H9 (cell line): ENCODE measurements around the gene ADGRG2. TPM values are rescaled to one million over a fixed set of nuclear protein-coding genes. Genes with fewer than 3 reads are reported as not detected.

Experiments used
- DNase-seq: peaks from one replicate; pipeline ENCODE4 v3.0.0-alpha.2; 2017
- H2AFZ ChIP-seq: one replicate; pipeline ENCODE4 v1.6.1; 2013; ENCODE audit warnings: mild to moderate bottlenecking, low read length, control low read depth, moderate library complexity
- H2AK5ac ChIP-seq: 2 replicates; pipeline ENCODE4 v1.6.1; 2013; ENCODE audit warnings: low read length, control low read depth, mixed read lengths; ENCODE audit not compliant: insufficient read length
- H2BK120ac ChIP-seq: one replicate; pipeline ENCODE4 v1.6.1; 2013; ENCODE audit warnings: low read depth, mild to moderate bottlenecking, low read length, control low read depth, inconsistent platforms; ENCODE audit not compliant: poor library complexity, severe bottlenecking
- H2BK12ac ChIP-seq: 2 replicates; pipeline ENCODE4 v1.6.1; 2013; ENCODE audit warnings: low read length, control low read depth, mixed read lengths, low read depth; ENCODE audit not compliant: insufficient read length
- H2BK15ac ChIP-seq: 2 replicates; pipeline ENCODE4 v1.6.1; 2013; ENCODE audit warnings: low read depth, low read length, control low read depth
- H2BK20ac ChIP-seq: one replicate; pipeline ENCODE4 v1.6.1; 2013; ENCODE audit warnings: low read depth, mild to moderate bottlenecking, low read length, control low read depth, inconsistent platforms; ENCODE audit not compliant: poor library complexity, severe bottlenecking
- H2BK5ac ChIP-seq: 2 replicates; pipeline ENCODE4 v1.6.1; 2013; ENCODE audit warnings: low read length, control low read depth, mixed read lengths; ENCODE audit not compliant: insufficient read length
- H3K14ac ChIP-seq: 2 replicates; pipeline ENCODE4 v1.6.1; 2013; ENCODE audit warnings: low read length, control low read depth; ENCODE audit not compliant: insufficient read depth
- H3K18ac ChIP-seq: 2 replicates; pipeline ENCODE4 v1.6.1; 2013; ENCODE audit warnings: low read depth, mild to moderate bottlenecking, mixed read lengths, low read length, control low read depth; ENCODE audit not compliant: insufficient read length
- H3K23ac ChIP-seq: 2 replicates; pipeline ENCODE4 v1.6.1; 2013; ENCODE audit warnings: low read length, control low read depth, mixed read lengths, low read depth; ENCODE audit not compliant: insufficient read length
- H3K23me2 ChIP-seq: 2 replicates; pipeline ENCODE4 v1.6.1; 2013; ENCODE audit warnings: low read depth, mild to moderate bottlenecking, mixed read lengths, low read length, control low read depth; ENCODE audit not compliant: insufficient read length, poor library complexity, severe bottlenecking
- H3K27ac ChIP-seq: 2 replicates; pipeline ENCODE4 v1.5.1; 2013; ENCODE audit warnings: low read length, control low read depth, mixed read lengths, low read depth; ENCODE audit not compliant: insufficient read length
- H3K27me3 ChIP-seq: 2 replicates; pipeline ENCODE4 v1.6.1; 2013; ENCODE audit warnings: low read length, control low read depth, inconsistent platforms; ENCODE audit not compliant: insufficient read depth
- H3K4ac ChIP-seq: 2 replicates; pipeline ENCODE4 v1.6.1; 2013; ENCODE audit warnings: low read depth, mild to moderate bottlenecking, control low read depth, inconsistent platforms, low read length, moderate library complexity
- H3K4me1 ChIP-seq: 2 replicates; pipeline ENCODE4 v1.6.1; 2013; ENCODE audit warnings: low read length, control low read depth, inconsistent platforms; ENCODE audit not compliant: insufficient read depth
- H3K4me2 ChIP-seq: 2 replicates; pipeline ENCODE4 v1.6.1; 2013; ENCODE audit warnings: low read length, control low read depth, mixed read lengths; ENCODE audit not compliant: insufficient read length, insufficient read depth
- H3K56ac ChIP-seq: 2 replicates; pipeline ENCODE4 v1.6.1; 2013; ENCODE audit warnings: low read depth, mild to moderate bottlenecking, mixed read lengths, low read length, control low read depth; ENCODE audit not compliant: insufficient read length
- H3K79me1 ChIP-seq: 2 replicates; pipeline ENCODE4 v1.6.1; 2013; ENCODE audit warnings: low read depth, mild to moderate bottlenecking, moderate library complexity, low read length, control low read depth, inconsistent platforms; ENCODE audit not compliant: insufficient read depth, poor library complexity, severe bottlenecking
- H3K79me2 ChIP-seq: 2 replicates; pipeline ENCODE4 v1.6.1; 2013; ENCODE audit warnings: low read length, control low read depth, inconsistent platforms; ENCODE audit not compliant: insufficient read depth
- H3K9ac ChIP-seq: 2 replicates; pipeline ENCODE4 v1.6.1; 2013; ENCODE audit warnings: low read length, control low read depth, mixed read lengths; ENCODE audit not compliant: insufficient read length; ENCODE audit errors: extremely low read depth
- H3K9me3 ChIP-seq: one replicate; pipeline ENCODE4 v1.6.1; 2013; ENCODE audit warnings: low read depth, low read length, inconsistent platforms; ENCODE audit not compliant: control insufficient read depth
- H3T11ph ChIP-seq: one replicate; pipeline ENCODE4 v1.6.1; 2013; ENCODE audit warnings: mild to moderate bottlenecking, low read length, control low read depth, inconsistent platforms
- H4K20me1 ChIP-seq: one replicate; pipeline ENCODE4 v1.6.1; 2013; ENCODE audit not compliant: control insufficient read depth, insufficient read length, insufficient read depth
- H4K5ac ChIP-seq: 2 replicates; pipeline ENCODE4 v1.6.1; 2013; ENCODE audit warnings: low read depth, mild to moderate bottlenecking, mixed read lengths, low read length, control low read depth; ENCODE audit not compliant: insufficient read length
- H4K8ac ChIP-seq: replicated peaks from 2 replicates; pipeline ENCODE4 v1.6.1; 2013; ENCODE audit warnings: low read length, control low read depth, mixed read lengths, low read depth; ENCODE audit not compliant: insufficient read length
- H4K91ac ChIP-seq: 2 replicates; pipeline ENCODE4 v1.6.1; 2013; ENCODE audit warnings: low read depth, mild to moderate bottlenecking, moderate library complexity, mixed read lengths, low read length, control low read depth; ENCODE audit not compliant: insufficient read length
- H3K27ac Mint-ChIP-seq, 3 experiments: 2 replicates in 2 of 3; 3 replicates in 1 of 3; pipeline ENCODE4 v1.8.0; 2020 to 2021; ENCODE audit warnings: mixed read lengths in 3 of 3, mild to moderate bottlenecking in 1 of 3, moderate library complexity in 1 of 3
- H3K27me3 Mint-ChIP-seq: 2 replicates; pipeline ENCODE4 v1.8.0; 2021; ENCODE audit warnings: low read depth, mild to moderate bottlenecking, moderate library complexity, mixed read lengths
- H3K36me3 Mint-ChIP-seq, 3 experiments: 2 replicates in 2 of 3; 3 replicates in 1 of 3; pipeline ENCODE4 v1.8.0; 2020 to 2021; ENCODE audit warnings: low read depth in 3 of 3, mixed read lengths in 3 of 3; ENCODE audit not compliant: insufficient read depth in 1 of 3
- H3K4me1 Mint-ChIP-seq, 2 experiments: 2 replicates each; pipeline ENCODE4 v1.8.0; 2020; ENCODE audit warnings: mixed read lengths in 2 of 2
- H3K4me3 Mint-ChIP-seq, 2 experiments: 2 replicates in 1 of 2; 3 replicates in 1 of 2; pipeline ENCODE4 v1.8.0; 2020 to 2021; ENCODE audit warnings: mild to moderate bottlenecking in 2 of 2, mixed read lengths in 2 of 2, moderate library complexity in 1 of 2
- H3K9me3 Mint-ChIP-seq, 2 experiments: 2 replicates in 1 of 2; 3 replicates in 1 of 2; pipeline ENCODE4 v1.8.0; 2020; ENCODE audit warnings: mild to moderate bottlenecking in 2 of 2, mixed read lengths in 2 of 2, moderate library complexity in 1 of 2
- WGBS: extraction: QIAGEN DNeasy Blood & Tissue Kit; methylation state at CpG from one replicate; pipeline ENCODE4 v1.1.7; 2013; ENCODE audit warnings: missing lambda C conversion rate, low lambda C conversion rate, mixed read lengths; ENCODE audit not compliant: insufficient read length; ENCODE audit errors: extremely low coverage; 5-methylcytosine and 5-hydroxymethylcytosine counted together
- total RNA-seq: library from RNA; stranded (reverse); gene quantifications from 2 replicates; pipeline ENCODE4 v1.2.1, GENCODE V29; 2021
- TF ChIP-seq, protein P1 (sequence below): fragments of 200-600 bp; sonication (generic); conservative IDR thresholded peaks from 3 replicates; pipeline ENCODE4 v1.8.0; 2021; ENCODE audit warnings: antibody characterized with exemption, mild to moderate bottlenecking

The ADGRG2 gene
- total RNA-seq, 1 experiment from 2014 or later, result 6.8 TPM

DNA sequence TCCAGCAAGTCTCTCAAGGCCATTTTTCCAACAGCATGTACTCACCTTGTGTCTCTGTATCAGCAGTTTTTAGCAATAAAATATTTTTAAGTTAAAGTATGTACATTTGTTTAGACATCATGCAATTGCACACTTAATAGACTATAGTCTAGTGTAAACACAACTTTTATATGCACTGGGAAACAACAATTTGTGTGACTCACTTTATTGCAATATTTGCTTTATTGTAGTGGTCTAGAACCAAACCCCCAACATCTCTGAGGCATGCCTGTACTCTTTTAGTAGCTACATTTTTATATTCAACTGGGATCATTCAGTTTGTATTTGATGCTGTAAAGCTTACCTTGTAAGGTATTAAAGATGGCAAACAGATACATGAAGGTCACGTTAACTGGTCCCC, 123.6 kb downstream of the ADGRG2 start:
- Histone ChIP-seq H3K4ac (no peak overlapping the region), H2BK15ac (no peak overlapping the region), H3K27me3 (no peaks in the 10 kb centered on the region), H3K4me1 (peaks cover 4% of the 10 kb centered on the region; the same call in 1 of the 2 replicates), H2BK12ac (no peak overlapping the region), H4K5ac (no peak overlapping the region), H3K9ac (no peak overlapping the region), H3K56ac (no peak overlapping the region), H4K91ac (no peak overlapping the region), H2BK5ac (no peak overlapping the region), H4K8ac (no peak overlapping the region), H3K27ac (no peak overlapping the region), H3K79me2 (no peaks in the 10 kb centered on the region), H3K14ac (no peak overlapping the region), H3T11ph (no peak overlapping the region), H3K23me2 (no peaks in the 10 kb centered on the region), H3K18ac (no peak overlapping the region), H2AFZ (no peak overlapping the region), H3K79me1 (no peaks in the 10 kb centered on the region), H3K4me2 (no peak overlapping the region), H4K20me1 (no peaks in the 10 kb centered on the region), H3K9me3 (peaks cover 9% of the 10 kb centered on the region), H2BK20ac (no peak overlapping the region), H3K23ac (no peak overlapping the region), H2AK5ac (no peak overlapping the region), H2BK120ac (no peak overlapping the region)
- H3K4me3 Mint-ChIP-seq, result no peak overlapping the region; a peak in 1 of 5 replicates
- peaks cover 51 to 58% of the 10 kb centered on the region in 2 experiments for H3K9me3 Mint-ChIP-seq
- WGBS, result no CpG with 5 or more reads among the region's 1 CpG
- no peak overlapping the region; a peak in 1 of 7 replicates for H3K27ac Mint-ChIP-seq
- H3K36me3 Mint-ChIP-seq, result peaks cover 3 to 13% (median 11%) of the 10 kb centered on the region in 3 experiments; a peak in 4 of 7 replicates
- peaks cover 15 to 25% of the 10 kb centered on the region in 2 experiments for H3K4me1 Mint-ChIP-seq
- no peaks in the 10 kb centered on the region for H3K27me3 Mint-ChIP-seq
- TF ChIP-seq, protein P1, sequence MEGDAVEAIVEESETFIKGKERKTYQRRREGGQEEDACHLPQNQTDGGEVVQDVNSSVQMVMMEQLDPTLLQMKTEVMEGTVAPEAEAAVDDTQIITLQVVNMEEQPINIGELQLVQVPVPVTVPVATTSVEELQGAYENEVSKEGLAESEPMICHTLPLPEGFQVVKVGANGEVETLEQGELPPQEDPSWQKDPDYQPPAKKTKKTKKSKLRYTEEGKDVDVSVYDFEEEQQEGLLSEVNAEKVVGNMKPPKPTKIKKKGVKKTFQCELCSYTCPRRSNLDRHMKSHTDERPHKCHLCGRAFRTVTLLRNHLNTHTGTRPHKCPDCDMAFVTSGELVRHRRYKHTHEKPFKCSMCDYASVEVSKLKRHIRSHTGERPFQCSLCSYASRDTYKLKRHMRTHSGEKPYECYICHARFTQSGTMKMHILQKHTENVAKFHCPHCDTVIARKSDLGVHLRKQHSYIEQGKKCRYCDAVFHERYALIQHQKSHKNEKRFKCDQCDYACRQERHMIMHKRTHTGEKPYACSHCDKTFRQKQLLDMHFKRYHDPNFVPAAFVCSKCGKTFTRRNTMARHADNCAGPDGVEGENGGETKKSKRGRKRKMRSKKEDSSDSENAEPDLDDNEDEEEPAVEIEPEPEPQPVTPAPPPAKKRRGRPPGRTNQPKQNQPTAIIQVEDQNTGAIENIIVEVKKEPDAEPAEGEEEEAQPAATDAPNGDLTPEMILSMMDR, result no peak
- no peak for DNase-seq
